SHP77 treated with DMSO at 0.1 percent for 48 hours (cell line): ENCODE results near the gene ZNF660.

ENCODE experiments used
- DNase-seq: peaks from one replicate; lab custom pipeline; 2025; lab: John Stamatoyannopoulos, UW

ZNF660 gene

GRCh38 chr3:44632193-44632592 is 47.4 kb downstream of the ZNF660 start:
- DNase-seq = no peak

DNA sequence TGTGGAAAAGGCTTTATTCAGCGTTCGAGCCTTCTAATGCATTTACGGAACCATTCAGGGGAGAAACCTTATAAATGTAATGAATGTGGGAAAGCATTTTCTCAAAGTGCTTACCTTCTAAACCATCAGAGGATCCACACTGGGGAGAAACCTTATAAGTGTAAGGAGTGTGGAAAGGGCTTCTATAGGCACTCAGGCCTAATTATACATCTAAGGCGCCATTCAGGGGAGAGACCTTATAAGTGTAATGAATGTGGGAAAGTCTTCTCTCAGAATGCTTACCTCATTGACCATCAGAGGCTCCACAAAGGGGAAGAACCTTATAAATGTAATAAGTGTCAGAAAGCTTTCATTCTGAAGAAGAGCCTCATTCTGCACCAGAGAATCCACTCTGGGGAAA is 57.6 kb downstream of the ZNF660 start:
- no peak for DNase-seq

DNA sequence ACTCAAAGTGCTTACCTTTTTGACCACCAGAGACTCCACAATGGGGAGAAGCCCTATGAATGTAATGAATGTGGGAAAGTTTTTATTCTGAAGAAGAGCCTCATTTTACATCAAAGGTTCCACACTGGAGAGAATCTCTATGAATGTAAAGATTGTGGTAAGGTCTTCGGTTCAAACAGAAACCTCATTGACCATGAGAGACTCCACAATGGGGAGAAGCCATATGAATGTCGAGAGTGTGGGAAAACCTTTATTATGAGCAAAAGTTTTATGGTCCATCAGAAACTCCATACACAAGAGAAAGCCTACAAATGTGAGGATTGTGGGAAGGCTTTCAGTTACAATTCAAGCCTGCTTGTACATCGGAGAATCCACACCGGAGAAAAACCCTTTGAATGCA is 58.3 kb downstream of the ZNF660 start:
- no peak for DNase-seq

- no peak for DNase-seq
Observed at GRCh38 chr3:44647771-44648170, 63.0 kb downstream of the ZNF660 start.

GRCh38 chr3:44648564-44649229 is 63.9 kb downstream of the ZNF660 start, which contains the start of gene ZNF35:
Gene ZNF35 (plus strand): TSS chr3:44648732. CDS start chr3:44651068, 2,336 bp downstream.
- DNase-seq = peak; percentile 77
